Esophagus muscularis mucosa (tissue), 4 donors: ENCODE data around the gene LPCAT1.

Experiments
- EP300 ChIP-seq: sonication (generic); formaldehyde crosslinking; IDR thresholded peaks from one replicate; pipeline ENCODE4 v1.6.1; 2017; ENCODE audit warnings: antibody characterized with exemption
- POLR2AphosphoS5 ChIP-seq, 2 donors: sonication (generic); formaldehyde crosslinking; IDR thresholded peaks; one replicate each; pipeline ENCODE4 v1.6.1; 2017; ENCODE audit warnings: antibody characterized with exemption in 2 of 2
- TF ChIP-seq, protein P1 (sequence below), 3 experiments: fragments of 200-600 bp in 2 of 3; fragments of 450-650 bp in 1 of 3; sonication (generic) in 2 of 3; IDR thresholded peaks; one replicate each; pipeline ENCODE4 v1.5.1; 2017 to 2019; ENCODE audit warnings: antibody characterized with exemption in 3 of 3, mild to moderate bottlenecking in 2 of 3, moderate library complexity in 1 of 3

- TF ChIP-seq, protein P1, sequence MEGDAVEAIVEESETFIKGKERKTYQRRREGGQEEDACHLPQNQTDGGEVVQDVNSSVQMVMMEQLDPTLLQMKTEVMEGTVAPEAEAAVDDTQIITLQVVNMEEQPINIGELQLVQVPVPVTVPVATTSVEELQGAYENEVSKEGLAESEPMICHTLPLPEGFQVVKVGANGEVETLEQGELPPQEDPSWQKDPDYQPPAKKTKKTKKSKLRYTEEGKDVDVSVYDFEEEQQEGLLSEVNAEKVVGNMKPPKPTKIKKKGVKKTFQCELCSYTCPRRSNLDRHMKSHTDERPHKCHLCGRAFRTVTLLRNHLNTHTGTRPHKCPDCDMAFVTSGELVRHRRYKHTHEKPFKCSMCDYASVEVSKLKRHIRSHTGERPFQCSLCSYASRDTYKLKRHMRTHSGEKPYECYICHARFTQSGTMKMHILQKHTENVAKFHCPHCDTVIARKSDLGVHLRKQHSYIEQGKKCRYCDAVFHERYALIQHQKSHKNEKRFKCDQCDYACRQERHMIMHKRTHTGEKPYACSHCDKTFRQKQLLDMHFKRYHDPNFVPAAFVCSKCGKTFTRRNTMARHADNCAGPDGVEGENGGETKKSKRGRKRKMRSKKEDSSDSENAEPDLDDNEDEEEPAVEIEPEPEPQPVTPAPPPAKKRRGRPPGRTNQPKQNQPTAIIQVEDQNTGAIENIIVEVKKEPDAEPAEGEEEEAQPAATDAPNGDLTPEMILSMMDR (IDR thresholded peaks at IDR 0.05) = no peak
- TF ChIP-seq POLR2AphosphoS5 (IDR thresholded peaks at IDR 0.05) (no peak), EP300 (no peak)
Observed at GRCh38 chr5:1536322-1536845, 12.6 kb upstream of the LPCAT1 start.
